ENCODE measurements around the gene LMX1B.

Gene LMX1B

GRCh38 chr9:126642010-126642744, 28.4 kb downstream of the LMX1B start:
- DNase-seq: no peak
- no peaks in the 10 kb centered on the region for H3K9me3 ChIP-seq
- H3K36me3 ChIP-seq: no peaks in the 10 kb centered on the region
- peaks cover 2% of the 10 kb centered on the region; the same call in 1 of the 2 replicates for H3K4me1 ChIP-seq
- peaks cover 97% of the 10 kb centered on the region for H3K27me3 ChIP-seq
- TF ChIP-seq CTCF (IDR thresholded peaks at IDR 0.05; ENCODE audit: low read depth, low read length): no peak
- H3K4me3 ChIP-seq (ENCODE audit: low read depth, low read length): no peak overlapping the region

GRCh38 chr9:126642839-126643238, 29.1 kb downstream of the LMX1B start:
- no peak for DNase-seq
- H3K4me3 ChIP-seq (ENCODE audit: low read depth, low read length): no peak overlapping the region
- peaks cover 2% of the 10 kb centered on the region; the same call in 1 of the 2 replicates for H3K4me1 ChIP-seq
- peaks cover 97% of the 10 kb centered on the region for H3K27me3 ChIP-seq
- no peak for TF ChIP-seq CTCF (IDR thresholded peaks at IDR 0.05; ENCODE audit: low read depth, low read length)
- no peaks in the 10 kb centered on the region for H3K36me3 ChIP-seq
- no peaks in the 10 kb centered on the region for H3K9me3 ChIP-seq

GRCh38 chr9:126643945-126644527, 30.3 kb downstream of the LMX1B start:
- Histone ChIP-seq H3K36me3 (no peaks in the 10 kb centered on the region), H3K9me3 (no peaks in the 10 kb centered on the region), H3K4me3 (ENCODE audit: low read depth, low read length) (no peak overlapping the region), H3K4me1 (no peaks in the 10 kb centered on the region), H3K27me3 (peaks cover 97% of the 10 kb centered on the region)
- no peak for DNase-seq
- no peak for TF ChIP-seq CTCF (IDR thresholded peaks at IDR 0.05; ENCODE audit: low read depth, low read length)

GRCh38 chr9:126646162-126646561, 32.4 kb downstream of the LMX1B start:
- H3K27me3 ChIP-seq: peaks cover 97% of the 10 kb centered on the region
- H3K4me1 ChIP-seq: no peaks in the 10 kb centered on the region; the same call in 1 of the 2 replicates
- DNase-seq: no peak
- no peaks in the 10 kb centered on the region for H3K9me3 ChIP-seq
- no peaks in the 10 kb centered on the region for H3K36me3 ChIP-seq
- TF ChIP-seq CTCF (IDR thresholded peaks at IDR 0.05; ENCODE audit: low read depth, low read length): no peak
- no peak overlapping the region for H3K4me3 ChIP-seq (ENCODE audit: low read depth, low read length)

GRCh38 chr9:126647585-126648411, 34.1 kb downstream of the LMX1B start:
- no peak for TF ChIP-seq CTCF (IDR thresholded peaks at IDR 0.05; ENCODE audit: low read depth, low read length)
- Histone ChIP-seq H3K27me3 (peaks cover 97% of the 10 kb centered on the region), H3K4me3 (ENCODE audit: low read depth, low read length) (no peak overlapping the region)

More at GRCh38 chr9:126647585-126648411, 34.1 kb downstream of the LMX1B start:
- no peaks in the 10 kb centered on the region for H3K36me3 ChIP-seq
- peak; percentile 43 for DNase-seq
- H3K4me1 ChIP-seq: no peaks in the 10 kb centered on the region; the same call in 1 of the 2 replicates
- no peaks in the 10 kb centered on the region for H3K9me3 ChIP-seq

All from BE2C (cell line).